ENCODE measurements around the gene INSYN2A. TPM values are rescaled to one million over a fixed set of nuclear protein-coding genes. Genes with fewer than 3 reads are reported as not detected.

Gene INSYN2A
- total RNA-seq, 4 donors from 2014 or later: 0.27 TPM; not detected in 3

- H3K9me3 ChIP-seq: no peaks in the 10 kb centered on the region
- H3K4me3 ChIP-seq: no peak overlapping the region
- in situ Hi-C loops (cut with MboI; ENCODE audit: low pct_ligation_motif_present in 1 of 4, low pct_unique_long_range_greater_than_20kb in 1 of 4, low sequenced_read_pairs in 3 of 4): no loop called here
- no peak for DNase-seq
- intact Hi-C loops (cut with DNase I; ENCODE audit: low total_unique reads): no loop called here
- H3K4me1 ChIP-seq: peaks cover 0 to 9% (median 0%) of the 10 kb centered on the region in 4 donors
- TF ChIP-seq EP300 (IDR thresholded peaks at IDR 0.05; ENCODE audit: low read depth) (no peak), POLR2AphosphoS5 (IDR thresholded peaks at IDR 0.05) (no peak), CTCF (IDR thresholded peaks at IDR 0.05) (no peak), POLR2A (IDR thresholded peaks at IDR 0.05) (no peak)
- H3K36me3 ChIP-seq: no peaks in the 10 kb centered on the region
- no peak overlapping the region for H3K27ac ChIP-seq
- H3K27me3 ChIP-seq: no peaks in the 10 kb centered on the region
- WGBS, 2 donors (ENCODE audit: low coverage in 1 of 2): 79 to 91% methylated on average over 3 to 6 of the region's 6 CpGs
Observed at GRCh38 chr10:127162841-127163240, 33.5 kb downstream of the INSYN2A start.

GRCh38 chr10:127161482-127161881 is 34.9 kb downstream of the INSYN2A start:
- Histone ChIP-seq H3K4me1 (peaks cover 0 to 9% (median 0%) of the 10 kb centered on the region in 4 donors), H3K27me3 (no peaks in the 10 kb centered on the region), H3K27ac (no peak overlapping the region), H3K9me3 (no peaks in the 10 kb centered on the region), H3K36me3 (no peaks in the 10 kb centered on the region), H3K4me3 (no peak overlapping the region)
- DNase-seq: no peak
- intact Hi-C loops (cut with DNase I; ENCODE audit: low total_unique reads): no loop called here
- TF ChIP-seq EP300 (IDR thresholded peaks at IDR 0.05; ENCODE audit: low read depth): no peak
- TF ChIP-seq POLR2A (IDR thresholded peaks at IDR 0.05): no peak
- no peak for TF ChIP-seq CTCF (IDR thresholded peaks at IDR 0.05)
- TF ChIP-seq POLR2AphosphoS5 (IDR thresholded peaks at IDR 0.05): no peak
- WGBS, 2 donors (ENCODE audit: low coverage in 1 of 2): 83% methylated on average over 5 of the region's 5 CpGs; no CpG with 5 or more reads in 1 of the 2 donors
- in situ Hi-C loops (cut with MboI; ENCODE audit: low pct_ligation_motif_present in 1 of 4, low pct_unique_long_range_greater_than_20kb in 1 of 4, low sequenced_read_pairs in 3 of 4): no loop called here

- Histone ChIP-seq H3K9me3 (no peaks in the 10 kb centered on the region), H3K4me1 (peaks cover 0 to 9% (median 0%) of the 10 kb centered on the region in 4 donors), H3K27me3 (no peaks in the 10 kb centered on the region), H3K27ac (no peak overlapping the region), H3K36me3 (no peaks in the 10 kb centered on the region), H3K4me3 (no peak overlapping the region)
- no peak for DNase-seq
- intact Hi-C loops (cut with DNase I; ENCODE audit: low total_unique reads) (loop anchor here (10.0 kb wide), 1 partner anchor 1375 kb away; no protein-coding TSS in a partner anchor), in situ Hi-C loops (cut with MboI; ENCODE audit: low pct_ligation_motif_present in 1 of 4, low pct_unique_long_range_greater_than_20kb in 1 of 4, low sequenced_read_pairs in 3 of 4) (no loop called here)
- 80 to 85% methylated on average over 4 to 13 of the region's 13 CpGs for WGBS, 2 donors (ENCODE audit: low coverage in 1 of 2)
- TF ChIP-seq EP300 (IDR thresholded peaks at IDR 0.05; ENCODE audit: low read depth) (no peak), CTCF (IDR thresholded peaks at IDR 0.05) (no peak), POLR2A (IDR thresholded peaks at IDR 0.05) (no peak), POLR2AphosphoS5 (IDR thresholded peaks at IDR 0.05) (no peak)
Observed at GRCh38 chr10:127159648-127160245, 36.6 kb downstream of the INSYN2A start.

- H3K27ac ChIP-seq: no peak overlapping the region
- peaks cover 0 to 7% (median 0%) of the 10 kb centered on the region in 4 donors for H3K4me1 ChIP-seq
- H3K9me3 ChIP-seq: no peaks in the 10 kb centered on the region
- DNase-seq: no peak
- no peaks in the 10 kb centered on the region for H3K27me3 ChIP-seq
- intact Hi-C loops (cut with DNase I; ENCODE audit: low total_unique reads): loop anchor here (10.0 kb wide), 1 partner anchor 1376 kb away; no protein-coding TSS in a partner anchor
- no peak for TF ChIP-seq EP300 (IDR thresholded peaks at IDR 0.05; ENCODE audit: low read depth)
- no peak for TF ChIP-seq POLR2AphosphoS5 (IDR thresholded peaks at IDR 0.05)
- no peak for TF ChIP-seq CTCF (IDR thresholded peaks at IDR 0.05)
- TF ChIP-seq POLR2A (IDR thresholded peaks at IDR 0.05): no peak
- WGBS, 2 donors (ENCODE audit: low coverage in 1 of 2): 93 to 100% methylated on average over 1 to 2 of the region's 2 CpGs
- in situ Hi-C loops (cut with MboI; ENCODE audit: low pct_ligation_motif_present in 1 of 4, low pct_unique_long_range_greater_than_20kb in 1 of 4, low sequenced_read_pairs in 3 of 4): no loop called here
- H3K36me3 ChIP-seq: no peaks in the 10 kb centered on the region
- H3K4me3 ChIP-seq: no peak overlapping the region
Observed at GRCh38 chr10:127158662-127159061, 37.7 kb downstream of the INSYN2A start.
